B cell (primary cell): Measurements from ENCODE around the gene SCAF11. TPM values are rescaled to one million over a fixed set of nuclear protein-coding genes. Genes with fewer than 3 reads are reported as not detected.

Source experiments
- ATAC-seq: fragments of 200-7000 bp; cut with Tn5 transposase; one replicate; pipeline ENCODE4 v1.10.0; 2021; ENCODE audit warnings: low read depth, mild to moderate bottlenecking, moderate number of reproducible peaks, moderate library complexity
- CTCF ChIA-PET: fragments of 350-600 bp; sonication (Branson Sonifier 250); formaldehyde crosslinking; loops from one replicate; lab custom pipeline; 2021; ENCODE audit warnings: antibody characterized with exemption, inconsistent platforms; lab: Charles Lee
- POLR2A ChIA-PET: fragments of 350-600 bp; sonication (Branson Sonifier 250); formaldehyde crosslinking; loops from one replicate; lab custom pipeline; 2021; ENCODE audit warnings: antibody characterized with exemption; lab: Charles Lee
- DNase-seq: peaks from one replicate; pipeline ENCODE4 v3.0.0; 2013
- H2AFZ ChIP-seq: 2 replicates; pipeline ENCODE4 v1.6.1; 2012; ENCODE audit warnings: mild to moderate bottlenecking, low read depth, low read length; ENCODE audit not compliant: insufficient read depth, poor library complexity, severe bottlenecking
- H3K27ac ChIP-seq, 2 donors: 1 replicate in 1 of 2; 2 replicates in 1 of 2; pipeline ENCODE4 v1.5.1; 2012 to 2013; ENCODE audit warnings: low read length in 2 of 2, mild to moderate bottlenecking in 2 of 2, moderate library complexity in 1 of 2
- H3K27me3 ChIP-seq, 4 experiments: fragments of 200-600 bp in 1 of 4; sonication (generic) in 1 of 4; replicated peaks in 1 of 4; 1 replicate in 2 of 4; 2 replicates in 2 of 4; pipeline versions ENCODE4 v1.6.1 to v1.7.0; 2013 to 2016; ENCODE audit warnings: low read length in 3 of 4, mild to moderate bottlenecking in 2 of 4, mixed read lengths in 1 of 4, moderate library complexity in 1 of 4; ENCODE audit not compliant: insufficient read depth in 4 of 4, control insufficient read depth in 3 of 4; ENCODE audit errors: control extremely low read depth in 1 of 4
- H3K36me3 ChIP-seq, 2 experiments: replicated peaks in 1 of 2; 1 replicate in 1 of 2; 2 replicates in 1 of 2; pipeline versions ENCODE4 v1.6.1 to v1.7.1; 2013; ENCODE audit warnings: low read length in 1 of 2; ENCODE audit not compliant: insufficient read depth in 2 of 2, control insufficient read depth in 1 of 2; ENCODE audit errors: control extremely low read depth in 1 of 2, extremely low read depth in 1 of 2
- H3K4me1 ChIP-seq, 2 donors: fragments of 200-600 bp in 1 of 2; sonication (generic) in 1 of 2; 1 replicate in 1 of 2; 2 replicates in 1 of 2; pipeline versions ENCODE4 v1.5.1 to v1.6.1; 2013 to 2017; ENCODE audit warnings: low read length in 2 of 2; ENCODE audit not compliant: control insufficient read depth in 2 of 2, insufficient read depth in 2 of 2
- H3K4me2 ChIP-seq: replicated peaks from 2 replicates; pipeline ENCODE3; 2012; ENCODE audit warnings: mild to moderate bottlenecking, low read depth, low read length; ENCODE audit not compliant: poor library complexity, severe bottlenecking
- H3K4me3 ChIP-seq, 5 experiments: fragments of 200-600 bp in 1 of 5; sonication (generic) in 1 of 5; 1 replicate in 3 of 5; 2 replicates in 2 of 5; pipeline versions ENCODE4 v1.5.1 to v1.7.0; 2011 to 2016; ENCODE audit warnings: low read length in 4 of 5, mild to moderate bottlenecking in 4 of 5, low read depth in 2 of 5, control low read depth in 1 of 5, moderate library complexity in 1 of 5; ENCODE audit not compliant: insufficient read depth in 1 of 5; ENCODE audit errors: control extremely low read depth in 1 of 5, extremely low read depth in 1 of 5
- H3K79me2 ChIP-seq: fragments of 200-600 bp; sonication (generic); one replicate; pipeline ENCODE4 v1.6.0; 2016; ENCODE audit warnings: low read length; ENCODE audit not compliant: control insufficient read depth, insufficient read depth
- H3K9ac ChIP-seq: fragments of 200-600 bp; sonication (generic); 2 replicates; pipeline ENCODE4 v1.6.1; 2017; ENCODE audit warnings: mild to moderate bottlenecking, low read length, moderate library complexity
- H3K9me3 ChIP-seq, 3 donors: one replicate each; pipeline versions ENCODE4 v1.6.1 to v1.7.1; 2013; ENCODE audit warnings: low read length in 2 of 3; ENCODE audit not compliant: control insufficient read depth in 2 of 3, insufficient read depth in 1 of 3; ENCODE audit errors: control extremely low read depth in 1 of 3
- H4K20me1 ChIP-seq: 2 replicates; pipeline ENCODE4 v1.6.0; 2012; ENCODE audit warnings: mild to moderate bottlenecking, low read length; ENCODE audit not compliant: insufficient read depth, control insufficient read depth, poor library complexity, severe bottlenecking
- H3K27ac Mint-ChIP-seq: one replicate; pipeline ENCODE4 v1.8.0; 2021; ENCODE audit warnings: mixed read lengths
- H3K27me3 Mint-ChIP-seq: one replicate; pipeline ENCODE4 v1.8.0; 2021; ENCODE audit warnings: mixed read lengths
- H3K4me1 Mint-ChIP-seq: one replicate; pipeline ENCODE4 v1.8.0; 2021; ENCODE audit warnings: mixed read lengths
- H3K4me3 Mint-ChIP-seq: one replicate; pipeline ENCODE4 v1.8.0; 2021; ENCODE audit warnings: mixed read lengths
- H3K9me3 Mint-ChIP-seq: one replicate; pipeline ENCODE4 v1.8.0; 2022; ENCODE audit warnings: mixed read lengths; ENCODE audit not compliant: insufficient read depth
- CTCF ChIP-seq: fragments of 200-600 bp; IDR thresholded peaks from one replicate; pipeline ENCODE4 v1.8.0; 2022; ENCODE audit warnings: antibody characterized with exemption, mild to moderate bottlenecking
- EZH2 ChIP-seq: IDR thresholded peaks from 2 replicates; pipeline ENCODE4 v1.6.1; 2012; ENCODE audit warnings: borderline replicate concordance, low read depth, mild to moderate bottlenecking, moderate library complexity, low read length; ENCODE audit not compliant: insufficient read depth, poor library complexity, severe bottlenecking
- WGBS: methylation state at CpG from one replicate; pipeline ENCODE4 v1.1.5; 2013; ENCODE audit warnings: missing lambda C conversion rate; ENCODE audit not compliant: insufficient coverage; 5-methylcytosine and 5-hydroxymethylcytosine counted together
- intact Hi-C: fragments of 100-400 bp; cut with micrococcal nuclease; formaldehyde crosslinking; loops from one replicate; pipeline ENCODE4 v1.10.0; 2022
- polyA plus RNA-seq: library from polyadenylated mRNA; depleted of rRNA; stranded (reverse); fragments of >200 nt; gene quantifications from 2 replicates; pipeline ENCODE4 v1.2.3, GENCODE V29; 2012
- total RNA-seq, 2 donors: library from RNA; stranded (reverse); fragments of 120-200 nt in 1 of 2; gene quantifications; 1 replicate in 1 of 2; 2 replicates in 1 of 2; pipeline versions ENCODE4 v1.2.3 to v1.2.4, GENCODE V29; 2013 to 2022

Gene SCAF11
- total and polyA plus RNA-seq, 2 donors (not counting 1 experiment from before 2014, with no cell fraction given), result 76.1 to 247 TPM

GRCh38 chr12:45966486-45966885 lies 23.9 kb downstream of the SCAF11 start:
- Histone ChIP-seq H3K9me3 (no peaks in the 10 kb centered on the region), H3K4me1 (peaks cover 6 to 17% of the 10 kb centered on the region in 2 donors), H4K20me1 (peaks cover 82% of the 10 kb centered on the region), H3K36me3 (peaks cover 2 to 35% of the 10 kb centered on the region in 2 experiments), H3K4me2 (peak overlapping the region; percentile 8), H3K79me2 (peaks cover 98% of the 10 kb centered on the region), H3K4me3 (no peak overlapping the region), H3K27me3 (no peaks in the 10 kb centered on the region), H2AFZ (no peak overlapping the region), H3K9ac (no peak overlapping the region), H3K27ac (peak overlapping the region in 1 of 2 donors; percentile 12)
- Mint-ChIP-seq H3K27me3 (no peaks in the 10 kb centered on the region), H3K4me1 (peaks cover 56% of the 10 kb centered on the region), H3K27ac (no peak overlapping the region), H3K4me3 (peak overlapping the region; percentile 24), H3K9me3 (no peaks in the 10 kb centered on the region)
- ChIA-PET POLR2A (interaction anchor here (0.8 kb wide), 1 partner anchor 24 kb away, joined by 3 read pairs; the partner anchor contains the start of gene SCAF11), CTCF (no interaction called here)
- no CpG with 5 or more reads among the region's 1 CpG for WGBS
- intact Hi-C loops, result no loop called here
- no peak for TF ChIP-seq CTCF
- TF ChIP-seq EZH2, result no peak
- no peak for DNase-seq
- ATAC-seq, result no peak

GRCh38 chr12:45962553-45963325 lies 27.6 kb downstream of the SCAF11 start:
- no peak for DNase-seq
- H3K27me3 ChIP-seq, result no peaks in the 10 kb centered on the region
- peaks cover 2 to 36% of the 10 kb centered on the region in 2 experiments for H3K36me3 ChIP-seq
- intact Hi-C loops, result no loop called here
- no peaks in the 10 kb centered on the region for H3K9me3 Mint-ChIP-seq
- ChIA-PET POLR2A (no interaction called here), CTCF (no interaction called here)
- H3K4me1 Mint-ChIP-seq, result peaks cover 35% of the 10 kb centered on the region
- H4K20me1 ChIP-seq, result peaks cover 55% of the 10 kb centered on the region
- peak overlapping the region in 1 of 2 donors; percentile 21 for H3K27ac ChIP-seq
- WGBS, result no CpG with 5 or more reads among the region's 4 CpGs
- peaks cover 0 to 9% of the 10 kb centered on the region in 2 donors for H3K4me1 ChIP-seq
- H3K27ac Mint-ChIP-seq, result no peak overlapping the region
- no peak overlapping the region for H3K4me3 Mint-ChIP-seq
- H3K4me2 ChIP-seq, result no peak overlapping the region
- H3K9ac ChIP-seq, result no peak overlapping the region
- H3K4me3 ChIP-seq, result no peak overlapping the region
- H3K79me2 ChIP-seq, result peaks cover 85% of the 10 kb centered on the region
- TF ChIP-seq EZH2 (no peak), CTCF (no peak)
- ATAC-seq, result no peak
- no peak overlapping the region for H2AFZ ChIP-seq
- H3K9me3 ChIP-seq, result no peaks in the 10 kb centered on the region
- H3K27me3 Mint-ChIP-seq, result no peaks in the 10 kb centered on the region
